ENCODE results near the gene DNAH7. TPM values are rescaled to one million over a fixed set of nuclear protein-coding genes. Genes with fewer than 3 reads are reported as not detected.
"Not testable (repeated sequence)": the region's sequence is repeated elsewhere in the genome, so short reads cannot be mapped to it uniquely, and the experiment has no call there.

Gene DNAH7
- total RNA-seq, 2 experiments from 2014 or later = not detected

DNA sequence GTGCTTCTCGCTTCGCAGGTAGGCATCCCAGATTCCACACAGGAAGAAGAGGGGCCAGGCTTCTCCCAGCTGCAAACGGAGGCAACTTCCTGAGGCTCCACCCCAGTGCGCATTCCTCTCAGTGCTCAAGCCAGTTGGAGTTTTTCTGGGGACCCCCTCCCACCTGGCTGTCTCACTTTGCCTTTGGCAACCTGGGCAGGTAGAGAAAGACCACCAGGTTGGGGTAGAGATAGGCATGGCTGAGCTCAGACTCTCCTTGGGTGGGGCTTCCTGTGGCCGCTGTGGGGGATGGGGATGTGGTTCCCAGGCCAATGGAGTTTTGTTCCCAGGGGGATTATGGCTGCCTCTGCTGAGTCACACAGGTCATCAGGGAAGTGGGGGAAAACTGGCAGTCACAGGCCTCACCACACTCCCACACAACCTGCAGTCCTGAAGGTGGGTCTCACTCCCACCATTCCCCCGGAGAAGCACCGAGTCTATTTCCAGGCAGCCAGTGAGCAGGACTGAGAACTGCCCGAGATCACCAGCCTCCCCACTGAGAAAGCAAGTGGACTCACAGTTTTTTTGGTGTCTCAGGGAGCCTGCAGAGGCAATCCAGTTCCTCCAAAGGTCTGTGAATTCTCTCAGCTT lies 373.5 kb downstream of the DNAH7 start:
- Mint-ChIP-seq H3K4me1 (peaks cover 29% of the 10 kb centered on the region), H3K27me3 (no peaks in the 10 kb centered on the region), H3K9me3 (peaks cover 38% of the 10 kb centered on the region), H3K36me3 (ENCODE audit: low read depth) (peaks cover 67% of the 10 kb centered on the region), H3K4me3 (no peak overlapping the region), H3K27ac (no peak overlapping the region)
- ChIA-PET CTCF (no interaction called here), POLR2A (no interaction called here)
- DNase-seq = no peak

DNA sequence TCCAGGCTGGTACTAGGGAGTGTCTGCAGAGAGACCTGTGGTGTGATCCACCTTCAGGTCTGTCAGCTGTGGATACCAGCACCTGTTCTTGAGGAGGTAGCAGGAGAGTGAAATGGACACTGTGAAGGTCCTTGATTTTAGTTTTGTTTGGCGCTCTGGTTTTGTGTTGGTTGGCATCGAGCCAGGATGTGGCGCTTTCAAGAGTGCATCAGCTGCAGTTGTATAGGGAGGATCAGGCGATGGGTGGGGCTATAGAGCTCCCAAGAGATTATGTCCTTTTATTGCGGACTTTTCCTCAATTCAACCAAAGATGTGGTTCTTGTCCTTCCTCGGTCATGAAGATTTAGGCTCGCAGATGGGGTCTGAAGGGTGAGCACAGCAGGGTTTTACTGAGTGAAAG lies 374.1 kb downstream of the DNAH7 start:
- ChIA-PET POLR2A (no interaction called here), CTCF (no interaction called here)
- Mint-ChIP-seq H3K27me3 (no peaks in the 10 kb centered on the region), H3K36me3 (ENCODE audit: low read depth) (peaks cover 65% of the 10 kb centered on the region), H3K4me3 (no peak overlapping the region), H3K9me3 (peaks cover 34% of the 10 kb centered on the region), H3K4me1 (peaks cover 29% of the 10 kb centered on the region), H3K27ac (no peak overlapping the region)
- no peak for DNase-seq

DNA sequence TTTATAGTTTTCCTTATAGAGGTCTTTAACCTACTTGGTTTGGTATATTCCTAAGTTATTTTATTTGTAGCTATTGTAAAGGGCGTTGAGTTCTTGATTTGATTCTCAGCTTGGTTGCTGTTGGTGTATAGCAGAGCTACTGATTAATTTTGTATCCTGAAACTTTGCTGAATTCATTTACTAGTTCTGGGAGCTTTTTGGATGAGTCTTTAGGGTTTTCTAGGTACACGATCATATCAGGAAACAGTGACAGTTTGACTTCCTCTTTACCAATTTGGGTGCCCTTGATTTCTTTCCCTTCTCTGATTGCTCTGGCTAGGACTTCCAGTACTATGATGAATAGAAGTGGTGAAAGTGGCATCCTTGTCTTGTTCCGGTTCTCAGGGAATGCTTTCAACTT lies 376.1 kb downstream of the DNAH7 start:
- H3K4me3 Mint-ChIP-seq, H3K27me3 Mint-ChIP-seq, CTCF ChIA-PET, POLR2A ChIA-PET, DNase-seq, H3K27ac Mint-ChIP-seq: not testable (repeated sequence)
- Mint-ChIP-seq H3K9me3 (peaks cover 34% of the 10 kb centered on the region), H3K4me1 (peaks cover 24% of the 10 kb centered on the region), H3K36me3 (ENCODE audit: low read depth) (peaks cover 56% of the 10 kb centered on the region)

Other genes with a start within 250 kb of the DNAH7 start
- 100 to 1,000 TPM; 365 to 367 TPM for gene STK17B, start 102.7 kb upstream of the DNAH7 start, total RNA-seq

All from activated CD4-positive, alpha-beta memory T cell treated with anti-CD3 and anti-CD28 coated beads, Interleukin-2, amount 10 ng/mL, durations not matched to agents 7 days and 5 days (primary cell).